GM19455 (cell line): ENCODE results near the gene XBP1.
A peak's percentile ranks its signal among the peaks of the same experiment; 100 is the strongest.
"Not testable (repeated sequence)": the region's sequence is repeated elsewhere in the genome, so short reads cannot be mapped to it uniquely, and the experiment has no call there.

Source experiments
- ATAC-seq: cut with Tn5 transposase; IDR thresholded peaks from one replicate; pipeline ENCODE4 v1.9.1; 2021; ENCODE audit not compliant: unreplicated experiment

Gene XBP1

DNA sequence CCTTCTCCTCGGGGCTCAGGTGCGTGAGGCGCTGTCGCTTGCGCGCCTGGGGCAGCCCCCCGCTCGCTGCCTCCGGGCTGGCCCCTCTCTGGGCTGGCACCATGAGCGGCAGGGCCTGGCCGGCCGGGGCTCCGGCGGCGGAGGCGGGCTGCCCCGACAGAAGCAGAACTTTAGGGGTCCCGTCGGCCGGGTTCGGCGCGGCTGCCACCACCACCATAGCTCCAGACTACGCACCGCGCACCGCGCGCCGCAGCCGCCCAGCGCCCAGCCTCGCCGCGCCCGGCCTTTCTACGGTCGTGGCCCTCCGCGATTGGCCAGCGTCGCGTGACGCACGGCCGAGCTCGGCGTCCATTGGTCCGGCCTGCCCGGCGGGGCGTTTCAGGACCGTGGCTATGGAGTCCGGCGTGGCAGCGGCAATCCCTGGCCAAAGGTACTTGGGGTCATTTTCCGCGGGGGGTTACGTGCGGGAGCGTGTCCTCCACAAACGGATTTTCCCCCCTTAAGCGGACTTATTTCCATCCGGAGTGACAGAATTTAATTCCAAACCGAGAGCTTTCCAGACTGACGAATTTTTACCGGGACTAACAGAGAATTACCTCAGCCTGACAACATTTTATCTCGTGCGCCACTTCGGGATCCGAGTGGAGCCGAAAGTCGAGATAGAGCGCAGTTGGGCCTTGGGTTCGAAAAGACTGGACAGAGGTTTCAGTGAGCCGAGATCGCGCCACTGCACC, at the start of gene XBP1:
XBP1 (minus strand) TSS at position 262 of the 734 bp plus-strand sequence.
- peak; percentile 86 for ATAC-seq

GRCh38 chr22:28846994-28847393, 46.6 kb upstream of the XBP1 start:
- no peak for ATAC-seq

- not testable (repeated sequence) for ATAC-seq
Observed at GRCh38 chr22:28844277-28844676, 43.9 kb upstream of the XBP1 start.

GRCh38 chr22:28843633-28844032, 43.3 kb upstream of the XBP1 start:
- ATAC-seq = no peak

DNA sequence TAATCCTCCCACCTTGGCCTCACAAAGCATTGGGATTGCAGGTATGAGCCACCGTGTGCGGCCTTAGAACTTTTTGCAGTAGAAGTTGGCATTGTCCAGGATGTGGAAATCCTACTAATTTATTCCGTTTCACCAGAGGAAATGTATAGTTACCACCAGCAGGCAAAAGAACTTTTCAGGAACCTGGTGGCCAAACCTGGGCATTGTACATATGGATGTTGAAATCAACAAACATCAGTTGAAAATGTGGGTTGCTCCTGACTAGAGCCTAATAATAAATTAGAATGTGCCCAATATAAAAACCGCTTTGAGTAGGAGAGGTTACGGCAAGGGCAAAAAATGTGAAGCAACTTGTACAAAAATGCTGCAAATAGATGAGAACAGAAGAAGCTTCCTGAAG, 40.7 kb upstream of the XBP1 start:
- no peak for ATAC-seq

DNA sequence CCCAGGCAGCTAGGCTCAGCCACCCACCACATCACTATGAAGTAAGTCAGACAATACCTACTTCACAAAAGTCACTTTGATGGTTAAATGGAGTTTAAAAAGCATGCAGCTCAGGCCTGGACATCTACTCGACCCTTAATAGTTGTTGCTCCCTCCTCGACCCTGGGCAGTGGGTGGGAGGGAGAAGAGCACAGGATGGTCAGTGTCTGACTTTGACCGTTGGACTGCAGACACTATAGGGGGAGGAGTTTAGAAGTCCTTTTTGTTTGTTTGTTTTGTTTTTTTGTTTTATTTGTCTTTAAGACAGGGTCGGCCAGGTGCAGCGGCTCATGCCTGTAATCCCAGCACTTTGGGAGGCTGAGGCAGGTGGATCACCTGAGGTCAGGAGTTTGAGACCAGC, 38.6 kb upstream of the XBP1 start:
- ATAC-seq = no peak

- no peak for ATAC-seq
Observed at GRCh38 chr22:28837640-28838039, 37.3 kb upstream of the XBP1 start.

DNA sequence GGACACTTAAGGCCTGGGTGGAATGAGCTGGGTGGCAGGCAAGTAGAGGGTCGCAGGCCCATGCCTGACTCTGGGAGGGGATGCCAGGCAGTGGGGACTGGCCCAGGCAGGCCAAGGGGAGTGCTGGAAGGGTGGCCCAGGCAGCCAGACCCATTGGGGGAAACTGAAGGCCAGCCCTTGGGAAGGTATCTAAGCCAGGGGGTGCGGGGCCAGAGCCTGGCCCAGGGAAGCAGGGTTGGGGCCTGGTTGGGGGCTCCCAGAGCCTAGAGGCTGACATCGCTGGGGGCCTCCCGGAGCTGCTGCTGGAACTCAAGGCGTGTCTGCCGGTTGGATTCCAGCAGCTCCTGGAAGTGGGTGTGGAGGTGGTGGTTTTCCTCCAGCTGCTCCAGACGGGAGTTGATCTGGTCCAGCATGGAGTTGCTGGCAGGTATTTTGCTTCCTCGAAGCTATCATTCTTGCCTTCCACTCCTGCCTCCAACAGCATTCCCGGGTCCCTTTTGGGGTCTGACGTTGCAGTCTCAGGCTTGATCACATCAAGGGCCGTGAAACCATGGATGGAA, 35.3 kb upstream of the XBP1 start:
- no peak for ATAC-seq

DNA sequence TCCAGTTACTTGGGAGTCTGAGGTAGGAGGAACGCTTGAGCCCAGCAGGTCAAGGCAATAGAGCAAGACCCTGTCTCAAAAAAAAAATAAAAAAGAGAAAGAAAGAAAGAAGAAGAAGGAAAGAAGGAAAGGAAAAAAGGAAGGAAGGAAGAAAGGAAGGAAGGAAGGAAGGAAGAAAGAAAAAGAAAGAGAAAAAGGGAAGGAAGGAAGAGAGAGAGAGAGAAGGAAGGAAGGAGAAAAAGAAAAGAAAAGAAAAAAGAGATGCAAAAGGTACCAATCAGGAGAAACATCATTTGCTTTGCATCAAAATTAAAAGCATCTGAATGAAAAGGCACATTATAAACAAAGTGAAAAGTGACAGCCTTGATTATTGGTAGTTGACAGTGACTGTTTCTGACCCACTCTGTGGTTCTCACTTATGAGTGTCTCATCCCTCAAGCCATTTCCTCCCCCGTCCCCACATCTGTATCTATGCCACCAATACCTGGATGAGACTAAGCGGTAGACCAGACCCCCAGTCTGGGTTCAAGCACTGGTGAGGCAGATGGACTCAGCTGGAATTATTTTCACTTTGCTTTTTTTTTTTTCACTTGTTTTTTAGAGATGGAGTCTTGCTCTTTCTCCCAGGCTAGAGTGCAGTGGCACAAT, 33.0 kb upstream of the XBP1 start:
- ATAC-seq = no peak

GRCh38 chr22:28832731-28833130, 32.4 kb upstream of the XBP1 start:
- ATAC-seq = no peak

DNA sequence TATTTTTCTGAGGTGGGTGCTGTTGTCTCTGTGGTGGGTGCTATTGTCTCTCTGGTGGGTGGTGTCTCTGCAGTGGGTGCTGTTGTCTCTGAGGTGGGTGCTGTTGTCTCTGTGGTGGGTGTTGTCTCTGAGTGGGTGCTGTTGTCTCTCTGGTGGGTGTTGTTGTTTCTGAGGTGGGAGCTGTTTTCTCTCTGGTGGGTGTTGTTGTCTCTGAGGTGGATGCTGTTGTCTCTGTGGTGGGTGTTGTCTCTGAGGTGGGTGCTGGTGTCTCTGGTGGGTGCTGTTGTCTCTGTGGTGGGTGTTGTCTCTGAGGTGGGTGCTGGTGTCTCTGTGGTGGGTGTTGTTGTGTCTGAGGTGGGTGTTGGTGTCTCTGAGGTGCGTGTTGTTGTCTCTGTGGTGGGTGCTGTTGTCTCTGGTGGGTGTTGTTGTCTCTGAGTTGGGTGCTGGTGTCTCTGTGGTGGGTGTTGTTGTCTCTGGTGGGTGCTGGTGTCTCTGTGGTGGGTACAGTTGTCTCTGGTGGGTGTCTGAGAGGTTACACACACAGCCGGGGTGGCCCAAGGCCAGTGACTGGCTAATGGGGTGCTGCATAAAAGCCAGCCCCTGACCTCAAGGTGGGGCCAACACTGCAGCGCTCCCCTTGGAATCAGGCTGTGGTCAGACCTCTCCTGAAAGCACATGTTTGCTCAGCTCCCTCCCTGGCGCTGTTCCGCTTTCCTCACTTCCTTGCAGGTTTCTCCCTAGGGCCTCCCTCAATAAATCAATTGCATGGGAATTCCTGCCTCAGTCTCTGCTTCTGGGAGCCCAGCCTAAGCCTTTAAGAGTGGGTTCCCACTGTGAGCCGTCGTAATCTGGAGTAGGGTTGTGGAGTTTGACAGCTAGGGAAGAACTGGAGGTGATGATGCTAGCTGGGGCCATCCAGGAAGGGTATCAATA, 31.0 kb upstream of the XBP1 start:
- no peak for ATAC-seq

GRCh38 chr22:28830441-28830840, 30.1 kb upstream of the XBP1 start:
- no peak for ATAC-seq

- no peak for ATAC-seq
Observed at GRCh38 chr22:28829358-28830181, 29.2 kb upstream of the XBP1 start.

DNA sequence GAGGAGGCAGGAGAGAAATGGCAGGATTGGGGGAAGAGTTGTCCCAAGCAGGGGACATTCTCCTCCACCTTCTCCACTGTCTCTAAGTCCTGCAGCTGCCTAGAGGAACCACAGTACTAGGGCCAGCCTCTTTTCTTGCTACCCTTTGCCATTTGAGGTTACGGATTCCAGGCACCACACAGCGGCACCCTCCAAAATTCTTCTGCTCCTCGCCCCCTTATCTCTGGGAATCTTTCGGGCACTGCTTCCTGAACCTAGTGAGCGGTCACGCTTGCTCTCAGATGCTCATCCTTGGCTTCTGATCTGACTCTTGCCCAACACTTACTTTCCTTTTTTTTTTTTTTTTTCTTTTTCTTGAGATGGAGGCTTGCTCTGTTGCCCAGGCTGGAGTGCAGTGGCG, 26.6 kb upstream of the XBP1 start:
- no peak for ATAC-seq

DNA sequence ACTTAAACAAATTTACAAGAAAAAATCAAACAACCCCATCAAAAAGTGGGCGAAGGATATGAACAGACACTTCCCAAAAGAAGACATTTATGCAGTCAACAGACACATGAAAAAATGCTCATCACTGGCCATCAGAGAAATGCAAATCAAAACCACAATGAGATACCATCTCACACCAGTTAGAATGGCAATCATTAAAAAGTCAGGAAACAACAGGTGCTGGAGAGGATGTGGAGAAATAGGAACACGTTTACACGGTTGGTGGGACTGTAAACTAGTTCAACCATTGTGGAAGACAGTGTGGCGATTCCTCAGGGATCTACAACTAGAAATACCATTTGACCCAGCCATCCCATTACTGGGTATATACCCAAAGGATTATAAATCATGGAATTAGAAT, 26.1 kb upstream of the XBP1 start:
- not testable (repeated sequence) for ATAC-seq

- not testable (repeated sequence) for ATAC-seq
Observed at GRCh38 chr22:28824455-28824854, 24.1 kb upstream of the XBP1 start.

GRCh38 chr22:28822930-28823551, 22.7 kb upstream of the XBP1 start:
- ATAC-seq = no peak

DNA sequence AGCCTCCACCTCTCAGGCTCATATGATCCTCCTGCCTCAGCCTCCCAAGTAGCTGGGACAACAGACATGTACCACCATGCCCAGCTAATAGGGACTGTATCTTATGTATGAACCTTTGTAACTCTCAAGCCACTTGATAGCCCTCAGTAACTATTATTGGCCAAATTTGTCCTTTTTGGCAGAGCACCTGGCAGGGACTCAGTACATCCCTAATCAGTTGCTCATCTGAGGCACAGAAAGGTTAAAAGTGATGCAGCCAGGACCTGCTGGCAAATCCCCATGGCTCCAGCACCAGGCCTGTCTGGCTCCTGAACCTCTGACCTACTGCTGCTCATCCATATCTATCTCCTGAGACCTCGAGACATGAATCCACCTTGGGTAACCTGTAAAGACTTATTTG, 21.1 kb upstream of the XBP1 start:
- no peak for ATAC-seq

GRCh38 chr22:28820885-28821284, 20.5 kb upstream of the XBP1 start:
- ATAC-seq = no peak
